HG02840 (cell line): ENCODE data around the gene LIPM.

Experiments
- ATAC-seq: cut with Tn5 transposase; IDR thresholded peaks from one replicate; pipeline ENCODE4 v1.9.1; 2021; ENCODE audit warnings: mild to moderate bottlenecking, moderate library complexity, moderate number of reproducible peaks; ENCODE audit not compliant: unreplicated experiment, low FRiP score

Gene LIPM, protein sequence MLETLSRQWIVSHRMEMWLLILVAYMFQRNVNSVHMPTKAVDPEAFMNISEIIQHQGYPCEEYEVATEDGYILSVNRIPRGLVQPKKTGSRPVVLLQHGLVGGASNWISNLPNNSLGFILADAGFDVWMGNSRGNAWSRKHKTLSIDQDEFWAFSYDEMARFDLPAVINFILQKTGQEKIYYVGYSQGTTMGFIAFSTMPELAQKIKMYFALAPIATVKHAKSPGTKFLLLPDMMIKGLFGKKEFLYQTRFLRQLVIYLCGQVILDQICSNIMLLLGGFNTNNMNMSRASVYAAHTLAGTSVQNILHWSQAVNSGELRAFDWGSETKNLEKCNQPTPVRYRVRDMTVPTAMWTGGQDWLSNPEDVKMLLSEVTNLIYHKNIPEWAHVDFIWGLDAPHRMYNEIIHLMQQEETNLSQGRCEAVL

DNA sequence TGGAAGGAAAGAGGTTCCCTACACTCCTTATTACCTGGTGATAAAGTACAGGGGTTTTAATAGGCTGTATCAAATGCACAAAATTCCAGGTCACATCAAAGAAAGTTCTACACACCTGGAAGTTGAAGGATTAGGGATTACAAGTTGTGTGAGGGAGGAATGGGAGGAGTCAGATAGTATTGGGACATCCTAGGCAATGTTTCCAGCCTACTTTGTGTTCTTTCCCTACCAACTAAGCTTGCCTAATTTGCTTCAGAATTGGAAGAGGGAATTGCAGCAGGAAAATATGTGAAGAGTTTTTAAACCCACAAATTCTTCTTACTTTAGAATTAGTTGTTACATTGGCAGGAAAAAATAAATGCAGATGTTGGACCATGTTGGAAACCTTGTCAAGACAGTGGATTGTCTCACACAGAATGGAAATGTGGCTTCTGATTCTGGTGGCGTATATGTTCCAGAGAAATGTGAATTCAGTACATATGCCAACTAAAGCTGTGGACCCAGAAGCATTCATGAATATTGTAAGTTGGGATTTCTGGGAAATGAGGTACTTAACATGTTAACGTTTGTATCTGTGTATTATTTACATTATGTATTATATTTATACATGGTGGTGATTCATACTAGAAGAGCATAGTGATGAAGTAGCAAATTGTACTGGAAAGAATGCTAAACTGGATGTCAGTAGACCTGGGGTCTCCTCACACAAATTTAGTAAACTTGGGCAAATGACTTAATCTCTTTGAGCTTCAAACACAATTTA is at the start of gene LIPM:
Gene LIPM, plus strand, starts transcription at position 208 of the 763 bp plus-strand sequence. Its CDS starts 167 bp downstream, at position 375.
- no peak for ATAC-seq

DNA sequence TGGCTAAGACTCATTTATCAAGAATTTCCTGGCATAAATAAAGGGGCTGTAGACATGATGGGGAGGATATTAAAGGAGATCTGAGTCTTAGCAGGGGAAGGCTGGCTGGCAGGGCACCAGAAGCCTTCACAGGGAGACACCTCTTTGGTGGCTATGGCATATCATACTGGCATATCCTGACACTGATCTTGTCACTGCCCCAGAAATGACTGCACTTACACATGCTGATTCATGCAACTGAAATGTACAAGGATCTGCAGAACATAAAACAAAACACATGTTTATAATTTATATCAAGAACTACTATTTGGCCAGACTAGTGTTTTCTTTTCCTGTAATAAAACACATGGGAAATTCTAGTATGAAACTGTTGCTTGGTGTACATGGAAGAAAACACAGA is 48.2 kb upstream of the LIPM start:
- ATAC-seq, result no peak

DNA sequence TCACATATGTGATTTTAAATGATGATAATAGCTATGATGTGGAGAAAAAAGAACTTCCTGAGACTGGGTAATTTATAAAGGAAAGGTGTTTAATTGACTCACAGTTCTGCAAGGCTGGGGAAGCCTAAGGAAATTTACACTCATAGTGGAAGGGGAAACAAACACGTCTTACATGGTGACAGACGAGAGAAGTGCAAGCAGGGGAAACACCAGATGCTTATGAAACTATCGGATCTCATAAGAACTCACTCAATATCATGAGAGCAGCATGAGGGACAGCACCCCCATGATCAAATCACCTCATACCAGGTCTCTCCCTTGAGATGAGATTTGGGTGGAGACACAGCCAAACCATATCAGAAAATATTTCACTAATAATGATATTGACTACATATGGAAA is 46.8 kb upstream of the LIPM start:
- ATAC-seq, result no peak

DNA sequence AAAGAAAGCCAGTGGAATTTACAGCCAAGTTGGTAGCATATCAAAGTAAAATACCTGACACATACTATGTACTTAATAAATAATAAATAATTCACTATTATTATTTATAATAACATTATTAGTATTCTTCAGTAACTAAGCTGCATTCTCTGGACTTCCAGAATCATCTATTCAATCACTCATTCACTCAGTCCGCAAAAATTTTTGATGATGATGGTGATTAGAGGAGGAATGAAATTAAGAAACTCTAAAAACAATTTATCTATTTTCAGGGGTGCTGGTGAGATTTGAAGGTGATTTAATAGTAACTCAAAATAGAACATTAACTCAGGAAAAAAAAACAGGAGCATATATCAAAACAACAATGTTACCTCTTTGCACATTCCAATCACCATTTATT is 45.9 kb upstream of the LIPM start:
- ATAC-seq, result no peak

DNA sequence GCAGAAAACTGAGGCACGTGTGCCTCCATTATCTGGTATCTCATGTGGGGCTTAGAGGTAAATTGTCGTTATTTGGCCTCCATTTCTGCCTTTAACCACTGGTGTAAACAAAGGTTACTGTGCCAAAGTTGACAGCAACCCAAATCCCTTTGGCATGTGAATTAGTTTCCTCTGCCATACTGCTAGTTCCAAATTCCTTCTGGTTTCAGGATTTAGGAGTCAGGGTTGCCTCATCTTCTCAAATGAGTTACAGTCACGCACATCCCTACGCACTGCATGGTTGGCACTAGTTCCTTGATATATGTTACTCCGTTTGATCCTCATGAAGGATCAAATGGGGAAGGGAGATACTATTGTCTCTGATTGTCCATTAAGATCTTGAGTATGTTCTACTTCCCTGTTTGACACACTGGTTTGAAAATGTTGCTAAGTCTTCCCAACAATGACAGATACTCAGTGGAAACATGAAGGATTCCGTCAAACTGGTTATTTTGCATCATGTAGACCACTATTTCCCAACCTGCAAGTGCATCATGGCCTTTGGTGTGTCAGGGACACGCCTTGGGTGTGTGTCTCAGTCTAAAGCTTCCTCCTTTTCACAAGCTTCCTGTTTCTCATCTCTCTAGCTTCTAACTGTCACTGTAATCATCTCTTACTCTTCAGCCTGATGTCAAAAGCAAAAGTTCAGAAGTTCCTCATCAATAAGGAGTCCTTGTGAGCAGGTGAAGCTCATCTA is 43.0 kb upstream of the LIPM start, which contains the start of gene LIPN:
Gene LIPN, plus strand, starts transcription at position 655 of the 736 bp plus-strand sequence. CDS start 1,386 bp downstream, outside the sequence.
- ATAC-seq, result no peak

DNA sequence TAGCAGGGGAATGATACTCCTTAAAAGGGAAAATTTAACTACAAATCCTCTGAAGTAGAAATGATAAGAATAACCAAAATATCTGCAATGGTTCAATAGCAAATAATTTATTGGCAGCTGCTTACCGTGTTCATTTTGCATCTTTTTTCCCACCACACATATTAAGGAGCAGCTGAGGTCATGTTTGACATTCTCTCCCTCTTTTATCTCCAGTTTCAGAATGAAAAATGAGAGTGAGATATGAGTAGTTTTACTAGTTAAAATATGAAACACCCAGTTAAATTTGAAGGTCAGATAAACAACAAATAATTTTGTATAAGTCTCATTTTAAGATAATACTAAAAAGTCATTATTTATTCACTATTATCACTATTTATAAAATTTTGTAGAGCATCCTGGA is 39.6 kb upstream of the LIPM start:
- no peak for ATAC-seq

DNA sequence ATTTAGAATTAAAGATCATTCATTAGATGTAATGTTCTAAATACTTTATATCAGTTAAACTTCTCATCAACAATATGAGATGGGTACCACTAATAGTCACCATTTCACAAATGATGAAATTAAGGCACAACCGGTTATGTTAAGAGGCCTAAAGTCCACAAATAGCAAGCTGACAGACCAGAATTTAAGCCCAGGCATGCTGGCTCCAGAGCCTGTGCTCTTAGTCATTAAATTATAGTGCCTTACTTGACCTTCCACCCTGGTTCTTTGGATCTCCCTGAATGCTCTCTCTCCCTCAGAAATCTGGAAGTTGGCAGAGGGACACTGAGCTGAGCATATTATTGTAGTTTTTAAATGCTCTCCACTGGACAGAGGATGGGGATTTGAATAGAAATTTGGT is 39.1 kb upstream of the LIPM start:
- ATAC-seq, result no peak

DNA sequence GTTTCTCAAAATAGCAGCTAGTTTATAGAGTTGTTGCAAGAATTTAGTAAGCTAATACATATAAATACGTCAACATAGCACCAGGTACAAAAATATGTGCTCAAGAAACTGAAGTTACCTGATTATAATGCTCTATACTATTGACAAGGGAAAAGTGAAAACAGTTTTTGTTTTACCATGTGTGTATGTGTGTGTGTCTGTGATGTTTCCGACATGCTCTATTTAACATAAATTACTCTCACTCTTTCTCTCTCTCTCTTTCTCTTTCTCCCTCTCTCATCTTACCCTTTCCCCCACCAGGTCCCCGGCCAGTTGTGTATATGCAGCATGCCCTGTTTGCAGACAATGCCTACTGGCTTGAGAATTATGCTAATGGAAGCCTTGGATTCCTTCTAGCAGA is 38.4 kb upstream of the LIPM start:
- no peak for ATAC-seq

DNA sequence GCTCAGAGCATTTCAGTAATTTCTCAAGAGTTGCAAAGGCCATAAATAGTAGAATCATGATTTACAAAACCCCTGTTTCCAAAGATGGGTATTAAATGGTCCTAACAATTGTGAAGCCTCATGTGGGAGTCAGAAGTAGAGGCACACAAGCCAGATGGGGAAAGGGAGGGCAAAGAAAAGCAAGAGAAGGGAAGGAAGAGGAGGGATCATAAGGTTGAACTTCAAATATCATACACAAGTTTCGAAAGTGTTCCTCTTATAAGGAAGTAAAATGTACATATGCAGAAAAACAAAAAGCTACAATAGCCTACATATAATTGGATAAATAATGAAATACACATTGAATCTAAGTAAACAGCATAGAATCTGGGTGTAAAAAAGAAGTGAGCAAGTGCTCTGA is 36.7 kb upstream of the LIPM start:
- ATAC-seq, result no peak

DNA sequence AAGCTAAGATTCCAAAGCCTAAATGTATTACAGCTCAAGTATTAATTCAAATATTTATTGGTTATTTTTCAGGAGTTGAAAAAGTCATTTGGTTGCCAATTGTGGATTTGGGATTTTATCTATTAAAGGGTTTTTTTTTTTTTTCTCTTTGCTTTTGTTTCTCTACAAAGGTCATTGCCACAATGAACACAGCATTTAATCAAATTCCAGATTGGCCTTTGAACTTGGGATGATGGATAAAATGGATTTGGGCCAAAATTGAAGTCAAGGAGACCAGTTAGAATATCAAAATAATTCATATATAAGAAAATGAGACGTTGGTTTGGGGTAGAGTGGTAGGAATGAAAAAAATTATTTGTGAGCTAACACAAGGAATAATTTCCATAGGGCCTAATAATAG is 33.1 kb upstream of the LIPM start:
- ATAC-seq, result no peak

DNA sequence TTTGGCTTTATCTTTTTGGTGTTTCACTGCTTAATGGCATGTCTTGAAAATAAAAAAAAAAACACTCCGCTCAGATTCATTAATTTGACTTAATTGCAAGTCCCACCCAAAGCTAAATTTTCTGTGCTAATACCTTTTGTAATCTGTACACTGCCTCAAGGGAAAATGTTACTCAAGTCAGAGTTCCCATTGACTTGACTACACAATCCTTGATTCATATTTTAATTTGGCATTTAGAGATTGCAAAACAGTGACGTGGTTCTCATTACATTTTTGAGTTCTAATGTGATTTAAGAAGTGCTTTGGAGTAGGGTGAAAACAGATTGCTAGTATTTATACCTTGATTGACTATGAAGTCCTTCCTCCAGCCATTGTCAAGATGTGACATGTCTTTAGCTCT is 21.3 kb upstream of the LIPM start:
- no peak for ATAC-seq

DNA sequence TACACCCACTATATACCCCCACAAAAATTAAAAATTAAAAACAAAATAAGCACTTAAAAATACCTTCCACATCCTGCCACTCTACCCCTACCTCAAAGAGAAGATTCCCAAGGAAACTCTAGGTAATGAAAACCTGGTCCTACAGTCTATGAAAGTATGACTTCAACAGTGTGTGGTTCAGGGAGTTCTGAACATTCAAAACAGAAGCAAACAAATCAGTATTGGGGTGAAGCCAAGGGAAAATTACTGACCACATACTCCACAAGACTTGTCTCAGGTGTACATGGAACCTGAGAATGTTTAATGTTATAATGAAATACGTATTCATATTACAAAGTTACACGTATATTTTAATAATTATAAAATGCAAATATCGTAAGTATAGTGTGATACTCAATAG is 20.3 kb upstream of the LIPM start:
- no peak for ATAC-seq

DNA sequence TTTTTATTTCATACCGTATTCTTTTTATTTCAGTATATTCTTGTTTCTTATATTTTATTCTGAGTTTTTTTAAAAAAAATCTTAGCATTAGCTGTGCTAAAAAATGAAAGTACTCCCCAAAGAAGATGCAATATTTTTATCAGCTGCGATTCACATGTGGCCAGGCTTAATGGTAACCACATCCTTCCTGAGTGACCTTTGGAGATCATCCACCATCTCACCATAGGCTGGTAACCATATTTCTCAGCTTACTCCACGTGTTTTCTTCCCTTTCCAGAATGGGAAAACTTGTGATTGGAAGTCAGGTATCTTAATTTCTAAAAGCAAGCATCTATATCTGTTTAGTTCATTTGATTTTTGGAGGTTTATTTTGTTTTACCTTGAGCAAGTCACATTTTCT is 18.8 kb upstream of the LIPM start:
- ATAC-seq, result no peak

DNA sequence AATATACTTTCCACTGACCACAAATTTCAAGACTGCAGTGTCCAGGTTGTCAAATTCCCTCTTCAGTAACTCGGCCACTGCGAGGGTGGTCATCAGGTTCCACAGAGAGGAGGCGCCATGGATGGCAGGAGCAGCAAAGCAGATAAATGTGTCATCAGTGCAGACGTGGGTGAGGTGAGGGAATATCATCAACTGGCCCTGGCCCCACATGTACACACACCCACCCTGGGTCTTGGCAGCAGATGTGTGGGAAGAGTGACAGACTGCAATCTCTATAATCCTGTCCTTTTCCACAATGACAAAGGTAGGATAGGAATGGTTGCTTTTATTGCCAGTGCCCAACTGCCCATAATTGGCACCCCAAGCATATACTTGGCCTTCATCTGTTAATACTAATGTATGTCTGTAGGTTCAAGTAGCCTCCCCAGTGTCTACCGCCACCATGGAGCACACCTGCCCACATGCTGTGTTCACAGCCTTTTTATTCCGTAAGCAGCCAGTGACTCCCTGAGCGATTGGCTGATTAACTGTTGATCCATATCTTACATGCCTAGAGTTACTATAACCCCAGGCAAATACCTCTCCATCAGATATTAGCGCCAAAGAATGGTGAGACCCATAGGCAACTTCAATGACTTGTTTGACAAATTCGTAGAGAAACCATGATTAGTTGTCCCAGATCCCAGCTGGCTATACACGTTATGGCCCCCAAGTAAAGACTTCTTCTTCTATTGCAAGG is 16.3 kb upstream of the LIPM start:
- no peak for ATAC-seq

DNA sequence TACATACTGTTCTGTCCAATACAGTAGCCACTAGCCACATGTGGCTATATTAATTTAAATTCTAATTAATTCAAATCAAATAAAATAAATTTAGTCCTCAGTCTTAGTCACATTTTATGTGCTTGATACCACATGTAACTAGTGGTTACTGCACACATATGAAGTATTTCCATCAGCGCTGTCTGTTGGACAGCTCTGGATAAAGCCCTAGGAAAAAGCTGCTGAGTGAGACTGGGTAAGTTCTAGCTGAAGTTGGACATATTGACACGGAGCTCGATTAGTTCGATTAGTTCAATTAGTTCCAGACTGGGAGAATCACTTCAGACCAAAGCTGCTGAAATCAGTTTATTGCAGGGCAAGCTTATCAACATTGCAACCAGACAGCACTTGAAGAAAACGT is 15.1 kb upstream of the LIPM start:
- ATAC-seq, result no peak

DNA sequence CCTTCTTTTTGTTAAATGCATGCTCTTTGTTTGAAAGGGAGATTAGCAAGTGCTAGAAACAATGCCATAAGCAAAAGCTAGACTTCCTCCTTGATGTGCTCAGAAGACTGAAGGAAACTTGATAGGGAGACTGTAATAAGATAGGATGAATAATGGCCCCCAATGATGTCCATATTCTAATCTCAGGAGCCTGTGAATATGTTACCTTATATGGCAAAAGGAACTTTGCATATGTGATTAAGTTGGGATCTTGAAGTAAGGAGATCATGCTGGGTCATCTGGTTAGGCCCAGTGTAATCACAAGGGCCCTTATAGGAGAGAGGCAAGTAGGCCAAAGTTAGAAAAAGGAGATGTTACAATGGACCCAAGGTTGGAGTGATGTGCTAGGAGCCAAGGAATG is 13.6 kb upstream of the LIPM start:
- ATAC-seq, result no peak

DNA sequence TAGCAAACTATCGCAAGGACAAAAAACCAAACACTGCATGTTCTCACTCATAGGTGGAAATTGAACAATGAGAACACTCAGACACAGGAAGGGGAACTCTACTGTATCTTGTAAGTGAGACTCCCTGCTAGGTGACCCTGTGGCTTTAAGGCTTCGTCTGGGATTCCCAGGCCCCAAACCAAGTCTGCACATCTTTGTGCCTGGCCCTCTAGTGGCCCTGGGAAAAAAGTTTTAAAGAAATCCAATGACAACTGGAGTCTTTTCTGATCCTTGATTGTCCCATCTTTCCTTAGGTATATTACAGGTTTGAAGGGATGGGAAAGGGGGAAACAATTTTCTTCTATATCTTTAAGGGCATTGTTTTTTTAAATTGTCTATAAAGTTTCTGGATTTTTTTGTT is 10.6 kb upstream of the LIPM start:
- ATAC-seq, result no peak

DNA sequence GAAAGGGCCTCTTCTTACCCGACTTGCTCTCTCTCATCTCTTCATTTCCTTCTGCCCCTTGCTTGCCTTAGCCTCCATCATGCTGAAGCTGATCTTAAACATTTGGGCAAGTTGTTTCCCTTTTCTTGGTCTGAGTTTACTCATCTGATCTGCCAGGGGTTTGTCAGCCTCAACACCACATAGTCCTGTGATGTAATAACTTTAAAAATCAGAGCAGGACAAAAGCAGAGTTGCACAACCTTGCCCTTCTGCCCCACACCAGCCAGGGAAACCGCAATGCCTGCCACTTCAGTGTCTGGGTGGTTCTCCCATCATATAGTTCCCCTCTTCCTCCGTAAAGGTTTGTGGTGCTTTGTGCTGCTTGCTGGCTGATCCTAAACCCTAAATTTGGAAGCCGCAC is 9.9 kb upstream of the LIPM start:
- no peak for ATAC-seq

DNA sequence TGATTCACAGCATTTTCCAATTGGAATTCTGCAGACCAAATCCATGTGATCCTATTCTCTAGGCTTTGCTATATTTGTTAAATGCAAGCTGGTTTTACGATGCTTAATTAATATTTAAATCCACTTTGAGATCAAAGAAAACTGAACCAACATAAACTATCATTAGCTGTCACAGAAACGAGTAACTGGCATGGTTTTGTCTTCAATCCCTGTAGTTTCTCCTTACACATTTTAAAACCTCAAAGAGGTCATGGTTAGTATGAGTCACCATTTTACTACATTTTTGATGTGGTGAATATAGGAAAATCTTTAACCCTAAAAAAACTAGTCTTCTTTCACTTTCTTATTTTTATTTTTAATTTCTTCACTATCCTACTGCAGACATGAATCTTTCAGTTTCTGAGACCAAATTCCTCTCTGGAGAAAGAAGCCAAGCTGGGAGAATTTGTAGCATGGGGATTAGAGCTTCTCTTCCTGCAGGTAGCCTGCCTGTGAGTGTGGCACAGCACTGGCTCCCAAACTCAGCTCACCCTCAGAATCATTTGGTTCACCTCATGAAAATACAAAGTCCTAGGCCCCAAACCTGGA is 8.7 kb upstream of the LIPM start:
- ATAC-seq, result no peak

DNA sequence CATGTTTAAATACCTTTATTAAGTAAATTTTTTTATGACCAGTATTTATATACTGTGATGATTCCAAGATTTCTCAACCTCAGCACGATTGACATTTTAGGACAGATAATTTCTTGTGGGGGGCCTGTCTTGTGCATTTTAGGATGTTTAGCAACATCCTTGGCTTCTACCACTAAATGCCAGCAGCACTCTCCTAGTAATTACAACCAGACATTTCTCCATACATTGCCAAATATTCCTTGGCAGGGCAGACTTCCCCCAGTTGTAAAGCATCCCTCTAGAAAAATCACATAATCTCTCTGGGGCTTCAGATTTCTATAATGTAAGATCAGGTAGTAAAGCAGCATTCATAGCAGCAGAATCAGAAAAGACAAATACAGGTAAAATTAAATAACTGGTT is 7.8 kb upstream of the LIPM start:
- no peak for ATAC-seq
